ENCODE measurements around the gene TARBP2.
A peak's percentile ranks its signal among the peaks of the same experiment; 100 is the strongest.

Gene TARBP2

GRCh38 chr12:53550595-53550994, 49.5 kb downstream of the TARBP2 start:
- no peak for TF ChIP-seq CTCF (IDR thresholded peaks at IDR 0.05; ENCODE audit: low read depth, low read length)
- in situ Hi-C loops (cut with HindIII; ENCODE audit: low sequenced_read_pairs): no loop called here
- H3K4me3 ChIP-seq (ENCODE audit: low read depth, low read length): no peak overlapping the region
- DNase-seq (ENCODE audit: low read depth, low spot score): peak; percentile 71

- no peak for TF ChIP-seq CTCF (IDR thresholded peaks at IDR 0.05; ENCODE audit: low read depth, low read length)
- in situ Hi-C loops (cut with HindIII; ENCODE audit: low sequenced_read_pairs): no loop called here
- peak; percentile 27 for DNase-seq (ENCODE audit: low read depth, low spot score)
- no peak overlapping the region for H3K4me3 ChIP-seq (ENCODE audit: low read depth, low read length)
These were observed 50.8 kb downstream of the TARBP2 start for GRCh38 chr12:53551889-53552291.

GRCh38 chr12:53552361-53553327, 51.6 kb downstream of the TARBP2 start:
- no peak for TF ChIP-seq CTCF (IDR thresholded peaks at IDR 0.05; ENCODE audit: low read depth, low read length)
- no peak for DNase-seq (ENCODE audit: low read depth, low spot score)
- H3K4me3 ChIP-seq (ENCODE audit: low read depth, low read length): no peak overlapping the region
- in situ Hi-C loops (cut with HindIII; ENCODE audit: low sequenced_read_pairs): no loop called here
